Stimulated activated CD4-positive, alpha-beta T cell treated with anti-CD3 and anti-CD28 coated beads, Interleukin-4, amount 100 ng/mL, for 48 hours (primary cell): ENCODE data around the gene RALB.
A peak's percentile ranks its signal among the peaks of the same experiment; 100 is the strongest.
"Not testable (repeated sequence)": the region's sequence is repeated elsewhere in the genome, so short reads cannot be mapped to it uniquely, and the experiment has no call there.

Source experiments
- DNase-seq, 2 donors: peaks; one replicate each; pipeline ENCODE4 v3.0.0-alpha.2; 2020; ENCODE audit warnings: low read depth in 2 of 2

Gene RALB

DNA sequence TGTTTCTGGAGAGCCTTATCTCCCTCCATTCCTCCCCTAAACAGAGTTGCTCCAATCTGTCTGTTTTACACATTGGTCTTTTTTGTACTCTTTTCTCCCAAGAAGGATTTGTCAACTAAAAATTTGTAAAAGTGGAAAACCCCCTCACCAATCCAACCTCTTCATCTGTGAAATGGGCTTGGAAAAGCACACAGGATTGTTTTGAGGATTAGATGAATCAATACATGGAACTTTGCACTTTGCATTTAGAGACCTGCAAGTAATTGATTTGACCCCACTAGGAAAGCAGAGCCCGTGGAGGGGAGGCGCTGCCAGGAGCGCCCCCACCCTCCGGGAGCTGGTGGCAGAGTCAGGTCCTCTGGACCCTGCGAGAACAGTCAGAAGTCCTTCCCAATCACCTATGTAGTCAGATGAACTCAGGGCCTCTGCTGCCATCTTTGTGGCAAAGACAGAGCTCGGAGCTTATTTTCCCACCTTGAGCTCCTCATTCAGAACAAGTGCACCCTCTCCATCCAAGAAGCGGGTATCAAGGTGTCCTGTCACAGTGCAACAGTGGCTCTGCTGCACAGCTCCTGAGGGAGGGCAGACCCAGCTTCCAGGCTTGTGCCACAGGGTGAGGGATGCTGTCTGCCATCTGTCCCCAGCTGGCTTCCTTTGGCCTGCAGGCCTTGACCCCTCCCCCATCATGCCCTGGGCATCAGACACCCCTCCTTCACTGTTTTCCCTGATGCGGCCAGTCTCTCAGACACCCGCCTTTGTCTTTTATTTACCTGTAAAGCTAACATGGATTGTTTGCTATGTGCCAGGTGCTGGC lies 27.7 kb upstream of the RALB start:
- DNase-seq, result no peak

DNA sequence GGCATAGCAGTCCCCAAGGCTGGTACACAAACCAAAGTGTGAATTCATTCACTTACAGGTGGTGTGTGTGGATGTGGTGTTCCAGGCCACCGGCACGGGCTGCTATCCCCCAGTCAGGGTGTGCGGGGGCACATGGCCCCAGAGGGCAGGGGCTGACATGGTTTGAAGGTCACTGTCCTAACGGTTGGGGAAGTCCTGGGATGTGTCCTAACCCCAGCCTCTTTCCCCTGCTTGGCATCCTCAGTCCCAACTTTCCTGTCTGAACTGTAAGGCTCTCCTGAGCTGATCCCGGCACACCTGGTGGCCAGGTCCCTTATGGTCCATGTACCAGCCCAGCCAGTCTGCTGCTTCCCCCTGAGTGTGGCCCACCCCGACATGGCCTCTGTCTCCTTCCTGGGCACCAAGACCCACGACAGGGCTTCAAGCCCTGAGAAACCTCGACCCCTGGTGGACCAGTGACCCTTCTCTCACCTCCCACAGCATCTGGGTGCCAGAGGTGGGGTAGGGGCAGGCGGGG lies 27.0 kb upstream of the RALB start:
- DNase-seq, result no peak

DNA sequence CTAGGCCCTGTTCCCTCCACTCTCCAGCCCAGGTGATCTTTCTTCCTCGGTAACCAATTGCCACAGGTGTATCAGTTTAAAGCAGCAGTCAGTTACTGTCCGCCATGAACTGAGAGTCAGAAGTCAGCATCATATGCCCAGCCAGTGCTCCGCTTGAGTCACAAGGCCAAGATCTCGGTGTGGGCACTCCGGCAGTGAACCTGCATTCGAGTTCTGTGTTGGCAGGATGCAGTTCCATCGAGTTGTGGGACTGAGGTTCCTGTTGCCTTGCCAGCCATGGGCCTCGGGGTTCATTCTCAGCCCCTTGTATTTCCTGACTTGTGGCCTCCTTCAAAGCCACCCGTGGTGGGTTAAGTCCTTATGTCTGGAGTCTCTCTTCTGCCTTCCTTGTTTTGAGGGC lies 26.3 kb upstream of the RALB start:
- DNase-seq, result no peak

DNA sequence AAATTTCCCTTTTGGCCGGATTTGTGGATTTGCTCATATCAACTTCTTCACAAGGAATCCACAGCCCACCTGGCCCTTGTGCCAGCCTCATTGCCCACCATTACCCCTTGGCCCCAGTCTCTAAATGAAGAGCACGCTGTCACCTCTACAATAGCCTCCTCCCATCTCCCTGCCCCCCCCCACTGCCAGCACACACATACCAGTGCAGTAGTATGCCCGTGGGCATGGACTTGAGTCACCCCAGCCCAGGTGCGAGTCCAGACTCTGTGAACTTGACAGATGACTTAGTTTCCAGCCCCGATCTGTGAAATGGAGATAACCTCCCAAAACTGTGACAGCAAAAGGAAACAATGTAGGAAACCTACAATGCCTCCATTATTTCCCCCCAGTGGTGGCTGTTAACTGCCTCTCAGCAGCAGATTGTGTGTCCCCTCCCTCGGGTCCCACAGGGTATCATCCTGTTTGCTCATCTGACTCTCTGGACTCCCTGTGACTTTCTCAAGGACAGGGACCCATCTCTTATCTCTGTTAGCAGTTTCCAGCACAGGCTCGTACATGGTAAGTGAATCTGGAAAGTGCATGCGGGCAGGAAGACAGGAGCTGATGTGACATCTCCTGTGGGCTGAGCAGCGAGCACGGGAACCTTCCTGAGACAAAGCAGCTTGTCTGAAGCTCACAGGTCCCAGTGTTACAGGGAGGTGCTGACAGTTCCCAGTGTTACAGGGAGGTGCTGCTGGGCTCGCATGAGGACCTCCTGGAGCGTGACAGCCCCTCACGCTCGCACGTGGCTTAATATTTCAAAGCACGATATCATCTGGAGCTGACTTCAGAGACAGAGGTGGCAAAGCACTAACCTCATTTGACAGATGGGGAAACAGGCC lies 25.3 kb upstream of the RALB start:
- DNase-seq, result no peak

DNA sequence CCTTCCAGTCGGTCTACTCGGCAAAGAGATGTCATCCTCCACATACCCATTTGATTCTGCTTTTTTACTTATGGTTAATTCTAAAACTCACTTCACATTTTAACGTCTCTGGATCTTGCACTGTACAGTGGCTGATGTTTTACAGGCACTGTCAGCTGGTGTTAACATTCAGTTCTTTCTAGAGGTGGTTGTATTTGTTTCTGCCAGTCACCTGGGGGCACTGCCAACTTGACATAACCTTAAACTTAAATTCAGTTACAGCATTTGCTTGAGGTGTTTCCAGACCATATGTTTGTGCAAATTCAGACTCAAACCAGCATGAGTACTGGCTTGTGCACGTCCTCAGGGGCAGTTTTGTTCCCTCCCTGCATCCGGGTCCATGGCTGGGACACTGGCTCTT lies 24.1 kb upstream of the RALB start:
- DNase-seq, result no peak

DNA sequence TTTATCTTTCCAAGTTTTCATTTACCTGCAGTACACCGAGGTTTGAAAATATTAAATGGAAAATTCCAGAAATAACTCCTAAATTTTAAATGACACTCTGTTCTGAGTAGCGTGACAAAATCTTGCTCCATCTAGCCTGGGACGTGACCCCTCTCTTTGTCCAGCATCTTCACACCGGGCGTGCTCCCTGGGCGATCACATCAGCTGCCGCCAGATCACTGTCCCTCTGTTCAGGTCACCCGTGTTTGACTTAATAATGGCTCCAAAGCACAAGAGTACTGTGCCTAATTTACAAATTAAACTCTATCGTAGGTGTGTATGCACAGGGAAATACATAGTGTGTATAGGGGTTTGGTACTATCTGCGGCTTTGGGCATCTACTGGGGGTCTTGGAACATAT lies 23.3 kb upstream of the RALB start:
- no peak for DNase-seq

DNA sequence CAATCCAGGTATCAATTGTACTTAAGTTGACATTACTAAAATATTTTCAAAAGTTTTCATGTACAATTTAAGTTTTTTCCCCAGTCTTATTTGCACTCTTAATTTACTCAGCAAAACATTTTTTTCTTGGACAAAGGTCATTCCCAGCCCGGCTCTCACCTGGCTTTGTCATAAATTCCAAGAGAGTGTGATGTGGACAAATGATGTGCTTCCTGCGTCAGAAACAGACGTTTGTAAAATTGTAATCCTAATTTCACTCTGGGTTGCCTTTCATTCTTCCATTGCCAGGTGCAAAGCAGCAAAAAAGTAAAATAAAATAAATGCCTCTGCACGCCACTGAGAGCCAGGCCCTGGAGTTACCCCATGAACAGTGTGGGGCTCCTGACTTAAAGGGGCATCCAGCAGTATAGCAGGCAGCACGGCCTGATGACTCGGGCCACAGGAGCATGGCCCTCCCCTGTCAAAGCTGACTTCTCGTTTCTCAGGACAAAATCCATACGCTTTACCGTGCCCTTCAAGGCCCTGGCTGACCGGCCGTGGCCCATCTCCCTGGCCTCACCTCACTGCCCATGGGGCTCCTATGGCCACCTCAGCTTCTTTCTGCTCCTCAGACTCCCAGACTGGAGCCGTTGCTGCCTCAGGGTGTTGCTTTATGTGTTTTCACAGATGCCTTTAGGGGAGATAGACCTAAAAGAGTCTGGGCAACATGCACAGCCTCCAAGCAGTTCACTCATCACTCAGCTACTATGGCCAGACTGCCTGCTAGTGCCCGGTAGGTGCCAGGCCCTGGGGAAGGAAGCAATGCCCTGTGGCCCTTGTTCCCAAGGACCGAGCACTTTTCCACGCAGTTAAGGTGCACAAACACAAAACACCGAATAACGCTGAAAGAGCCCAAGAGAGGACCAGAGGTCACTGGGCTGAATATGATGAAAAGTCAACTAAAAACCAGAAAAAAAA lies 21.9 kb upstream of the RALB start:
- DNase-seq, result no peak

DNA sequence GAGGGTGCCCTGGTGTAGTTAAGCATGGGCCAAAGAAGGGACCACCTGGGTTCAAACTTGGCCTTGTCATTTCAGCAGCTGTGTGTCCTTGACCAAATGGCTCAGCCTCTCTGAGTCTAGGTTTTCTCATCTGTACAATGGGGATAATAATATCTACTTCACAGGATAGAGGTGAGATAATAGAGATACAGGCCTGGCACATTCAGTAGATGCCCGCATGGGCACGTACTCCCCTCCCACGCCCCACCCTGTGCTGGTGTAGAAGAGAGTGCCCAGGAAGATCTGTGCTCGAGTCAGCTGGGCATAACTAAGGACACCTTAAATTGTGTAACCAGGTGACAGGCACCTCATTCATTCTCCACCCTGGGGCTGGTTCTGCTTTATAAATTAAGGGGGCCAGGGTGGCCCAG lies 21.1 kb upstream of the RALB start:
- DNase-seq, result peak; percentile 32 to 42

DNA sequence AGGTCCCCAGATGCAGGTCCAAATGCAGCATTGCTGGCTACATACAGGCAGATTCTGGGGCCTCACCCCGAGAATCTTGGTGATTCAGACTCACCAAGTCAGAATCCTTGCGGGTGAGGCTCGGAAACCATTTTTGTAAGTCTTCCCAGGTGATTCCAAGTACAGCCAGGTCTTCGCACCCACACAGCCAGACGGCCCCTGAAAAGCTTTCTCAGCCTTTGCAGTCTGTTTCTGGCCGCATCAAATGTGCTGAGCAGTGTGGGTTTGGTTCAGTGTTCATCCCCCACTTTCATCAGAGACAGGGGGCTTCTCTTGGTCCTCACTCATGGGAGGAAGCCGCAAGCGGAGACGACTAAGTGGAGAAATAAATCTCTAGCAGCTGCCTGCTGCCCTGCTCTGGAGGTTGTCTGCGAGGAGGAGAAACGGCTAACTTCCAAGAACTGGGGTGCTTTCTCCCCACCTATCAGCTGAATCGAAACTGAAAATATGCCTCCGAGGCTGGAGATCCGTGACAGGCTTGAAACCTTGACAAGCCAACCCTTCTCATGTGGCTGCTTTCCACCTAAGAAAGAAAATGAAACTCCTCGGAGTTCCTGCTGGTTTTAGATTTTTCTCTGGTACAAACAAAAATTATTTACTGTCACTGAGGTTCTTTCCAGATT lies 20.5 kb upstream of the RALB start:
- DNase-seq, result peak; percentile 42 to 59

DNA sequence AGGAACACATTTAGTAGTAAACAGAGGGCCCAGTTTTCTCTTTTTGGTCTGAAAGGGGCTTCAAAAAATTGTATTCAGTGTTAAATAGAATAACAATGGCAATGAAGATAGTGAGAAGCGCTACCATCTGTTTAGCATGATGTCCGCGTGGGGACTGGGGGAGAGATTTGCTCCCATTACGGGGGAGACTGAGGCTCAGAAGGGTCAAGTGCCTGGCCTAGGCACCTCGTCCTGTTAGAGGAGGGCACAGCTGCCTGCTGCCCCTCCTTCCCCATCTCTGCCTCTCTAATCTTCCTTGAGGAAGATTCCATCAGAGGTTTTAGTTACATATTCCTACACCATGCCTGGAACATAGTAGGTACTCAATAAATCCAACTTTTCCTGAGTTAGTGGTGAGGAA lies 19.4 kb upstream of the RALB start:
- no peak for DNase-seq

DNA sequence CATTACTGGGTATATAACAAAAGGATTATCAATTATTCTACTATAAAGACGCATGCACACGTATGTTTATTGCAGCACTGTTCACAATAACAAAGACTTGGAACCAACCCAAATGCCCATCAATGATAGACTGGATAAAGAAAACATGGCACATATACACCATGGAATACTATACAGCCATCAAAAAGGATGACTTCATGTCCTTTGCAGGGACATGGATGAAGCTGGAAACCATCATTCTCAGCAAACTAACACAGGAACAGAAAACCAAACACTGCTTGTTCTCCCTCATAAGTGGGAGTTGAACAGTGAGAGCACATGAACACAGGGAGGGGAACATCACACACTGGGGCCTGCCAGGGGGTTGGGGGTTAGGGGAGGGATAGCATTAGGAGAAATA lies 17.5 kb upstream of the RALB start:
- DNase-seq, result not testable (repeated sequence)

DNA sequence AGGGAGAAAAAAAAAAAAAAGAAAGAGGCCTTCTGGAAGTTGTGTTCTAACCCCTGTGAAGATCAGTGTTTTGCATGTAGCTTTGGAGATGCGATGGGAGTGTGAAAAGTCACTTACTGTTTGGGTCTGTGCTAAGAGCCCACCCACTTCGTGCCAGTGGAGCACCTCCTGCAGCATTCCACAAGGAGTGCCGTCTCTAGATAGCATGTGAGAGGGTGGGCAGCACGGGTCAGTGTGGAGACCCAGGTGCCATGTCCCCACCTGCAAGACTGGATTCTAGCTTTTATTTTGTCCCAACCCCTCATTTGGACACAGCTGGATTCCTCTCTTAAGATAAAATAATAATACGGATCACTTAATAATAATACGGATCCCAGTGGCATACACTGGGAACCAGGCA lies 17.0 kb upstream of the RALB start:
- no peak for DNase-seq

DNA sequence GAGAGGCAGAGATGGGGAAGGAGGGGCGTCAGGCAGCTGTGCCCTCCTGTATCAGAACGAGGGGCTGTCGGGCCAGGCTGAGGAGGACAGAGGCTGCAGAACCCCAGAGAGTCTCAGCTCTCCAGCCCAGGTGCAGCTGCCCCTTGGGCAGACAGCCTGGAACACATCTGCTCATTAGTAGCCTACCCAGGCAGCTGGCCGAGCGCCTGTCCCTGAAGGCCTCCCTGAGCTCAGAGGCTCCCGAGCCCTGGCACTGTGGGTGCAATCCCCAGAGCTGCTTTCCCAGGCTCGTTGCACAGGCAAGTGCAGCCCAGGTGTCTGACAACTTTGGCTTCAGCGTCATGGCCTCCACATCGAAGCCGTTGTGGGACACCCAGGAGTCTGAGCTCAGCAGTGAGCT lies 16.3 kb upstream of the RALB start:
- no peak for DNase-seq

DNA sequence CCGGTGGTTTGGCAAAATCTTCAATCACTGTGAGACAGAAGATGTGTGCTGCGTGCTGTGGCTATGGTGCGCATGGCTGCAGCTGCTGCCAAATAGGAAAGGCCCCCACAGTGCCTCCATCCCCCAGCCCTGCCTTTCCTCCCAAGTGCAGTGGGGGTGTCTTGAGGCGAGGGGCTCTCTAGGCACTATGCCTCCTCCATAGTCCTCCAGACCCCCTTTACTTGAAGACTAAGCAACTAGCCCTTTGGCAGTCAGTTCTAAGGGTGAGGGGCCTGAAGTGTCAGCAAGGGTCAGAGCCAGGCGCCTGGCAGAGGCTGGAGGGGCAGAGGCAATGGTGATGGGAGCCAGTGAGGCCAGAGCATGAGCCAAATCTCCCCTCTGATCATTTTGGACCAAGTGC lies 15.9 kb upstream of the RALB start:
- no peak for DNase-seq

DNA sequence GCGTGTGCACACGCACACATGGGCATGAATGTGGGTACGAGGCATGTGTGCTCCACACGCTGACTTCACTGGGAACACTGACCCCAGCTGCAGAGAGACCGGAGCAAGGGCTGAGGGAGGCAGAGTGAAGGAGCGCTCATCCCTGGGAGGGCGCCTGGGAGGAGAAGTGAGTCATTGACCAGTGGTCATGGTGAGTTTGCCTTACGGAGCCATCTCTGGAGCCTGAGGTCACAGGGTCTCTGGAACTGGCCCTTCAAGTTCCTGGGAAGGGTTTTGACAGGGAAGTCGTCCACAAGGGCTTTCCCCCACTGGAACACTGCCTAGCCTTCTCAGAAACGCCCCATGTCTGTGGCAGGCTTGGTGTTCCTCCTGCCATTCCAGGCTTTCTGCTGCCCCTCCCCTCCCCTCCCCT lies 15.2 kb upstream of the RALB start:
- no peak for DNase-seq

DNA sequence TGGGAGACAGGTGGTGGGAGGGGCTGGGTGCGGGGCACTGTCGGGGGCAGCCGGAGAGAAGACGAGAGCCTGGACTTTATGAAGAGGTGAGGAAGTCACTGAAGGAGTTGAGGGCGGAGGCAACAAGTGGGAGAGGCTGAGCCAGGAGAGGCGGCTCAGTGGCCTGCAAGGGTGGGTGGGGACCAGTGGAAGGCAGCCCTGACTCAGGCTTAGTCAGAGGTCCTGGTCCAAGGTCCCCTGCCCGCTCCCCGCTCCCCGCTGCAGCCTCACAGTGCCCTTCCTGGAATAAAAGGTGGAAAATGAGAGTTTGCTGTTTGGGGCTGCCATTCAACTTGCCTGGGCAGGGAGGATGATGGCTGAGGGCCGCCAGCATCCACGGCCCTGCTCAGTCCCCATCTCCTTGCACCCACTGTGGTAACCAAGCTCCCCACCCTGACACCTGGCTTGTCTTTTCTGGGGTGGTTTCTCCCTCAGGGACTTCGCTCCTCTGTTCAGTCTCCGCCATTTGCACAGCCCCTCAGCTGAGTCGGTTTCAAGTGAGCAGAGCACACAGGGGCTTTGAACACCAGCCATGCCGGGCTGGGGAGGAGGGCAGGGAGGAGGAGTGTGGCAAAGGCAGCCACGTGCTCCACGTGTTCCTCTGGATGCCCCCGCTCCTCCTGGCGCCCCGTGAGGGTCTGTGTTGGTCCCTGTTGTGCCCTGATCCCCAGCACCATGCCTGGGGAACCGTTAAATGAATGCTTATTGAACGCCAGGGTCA lies 13.7 kb upstream of the RALB start:
- no peak for DNase-seq

DNA sequence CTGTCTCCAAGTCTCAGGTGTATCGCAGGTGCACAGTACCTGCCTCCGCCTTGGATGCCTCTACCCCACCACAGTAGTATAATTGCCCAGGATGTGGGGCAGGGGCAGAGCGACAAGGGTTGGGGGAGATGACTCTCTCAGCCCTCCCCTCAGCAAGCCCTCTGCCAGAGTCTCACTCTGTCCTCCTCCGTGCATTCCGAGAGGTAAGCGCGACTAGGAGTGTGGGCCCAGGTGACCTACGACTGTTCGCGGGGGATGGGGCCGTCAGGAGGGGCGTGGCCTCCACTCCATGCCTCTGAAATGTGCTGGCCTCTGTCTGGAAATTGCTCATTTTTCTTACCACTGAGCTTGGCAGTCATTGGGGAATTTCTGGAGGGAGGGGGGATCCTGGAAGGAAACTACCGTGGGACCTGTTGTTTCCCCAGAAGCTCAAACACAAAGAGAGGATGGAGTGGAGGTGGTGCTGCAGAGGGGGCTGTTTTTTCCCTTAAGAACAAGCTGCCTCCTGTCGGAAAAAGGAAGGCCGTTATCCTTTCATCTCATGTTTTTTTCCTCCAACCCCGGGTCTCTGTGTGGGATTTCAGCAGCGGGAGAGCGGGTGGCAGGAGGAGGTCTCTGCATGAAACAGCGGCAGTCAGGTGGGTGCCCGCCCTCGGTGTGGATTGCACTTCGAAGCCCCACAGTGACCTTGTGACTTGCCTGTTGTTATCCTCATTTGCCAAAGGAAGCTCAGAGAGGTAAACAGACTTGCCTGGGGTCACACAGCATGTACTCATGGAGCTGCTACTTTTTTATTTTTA lies 13.0 kb upstream of the RALB start:
- DNase-seq, result no peak

DNA sequence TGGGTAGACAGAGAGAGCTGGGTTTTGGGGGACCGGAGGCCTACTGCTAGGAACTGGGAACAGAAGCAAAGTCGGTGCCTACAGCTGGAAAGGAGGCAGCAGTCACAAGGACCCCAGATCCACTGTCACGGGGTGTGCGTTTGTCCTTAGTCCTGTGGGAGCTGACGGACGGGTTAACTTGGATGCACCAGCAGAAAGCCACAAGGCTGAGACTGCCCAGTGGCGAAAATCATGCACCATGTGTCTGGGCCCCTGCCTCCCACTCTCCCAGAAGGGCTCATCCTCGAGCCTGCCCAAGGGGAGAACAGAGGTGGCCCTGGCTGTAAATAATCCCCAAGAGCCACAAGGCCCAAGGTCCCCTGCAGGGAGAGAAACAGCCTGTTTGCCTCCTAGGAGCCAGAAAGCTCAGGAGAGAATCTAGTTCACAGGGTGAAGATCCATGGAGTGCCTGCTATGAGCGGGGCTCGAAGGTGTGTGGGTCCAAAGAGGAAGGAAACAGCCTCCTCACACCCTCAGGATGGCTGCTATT lies 11.7 kb upstream of the RALB start:
- no peak for DNase-seq

DNA sequence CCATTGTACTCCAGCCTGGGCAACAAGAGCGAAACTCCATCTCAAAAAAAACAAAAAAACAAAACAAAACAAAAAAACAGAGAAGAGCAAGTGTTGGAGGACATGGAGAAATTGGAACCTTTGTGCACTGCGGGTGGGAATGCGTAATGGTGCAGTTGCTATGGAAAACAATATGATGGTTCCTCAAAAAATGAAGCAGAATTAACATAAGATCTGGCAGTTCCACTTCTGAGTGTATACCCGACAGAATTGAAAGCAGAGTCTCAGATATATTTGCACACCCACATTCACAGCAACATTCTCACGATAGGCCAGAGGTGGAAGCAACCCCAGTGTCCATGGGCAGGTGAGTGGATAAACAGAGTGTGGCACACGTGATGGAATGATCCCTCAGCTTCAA lies 11.0 kb upstream of the RALB start:
- DNase-seq, result no peak
